Effector memory CD4-positive, alpha-beta T cell (primary cell): ENCODE measurements around the gene STH.

ENCODE experiments used
- DNase-seq, 3 donors: peaks; one replicate each; pipeline ENCODE4 v3.0.0-alpha.2; 2020
- H3K27ac ChIP-seq: 2 replicates; pipeline ENCODE4 v1.7.0; 2013; ENCODE audit warnings: mild to moderate bottlenecking, low read length, moderate library complexity; ENCODE audit not compliant: insufficient read depth, poor library complexity, severe bottlenecking
- H3K27me3 ChIP-seq: replicated peaks from 2 replicates; pipeline ENCODE4 v1.7.0; 2013; ENCODE audit warnings: mild to moderate bottlenecking, low read length; ENCODE audit not compliant: insufficient read depth, control insufficient read depth, poor library complexity, severe bottlenecking
- H3K36me3 ChIP-seq: 2 replicates; pipeline ENCODE4 v1.7.0; 2013; ENCODE audit warnings: mild to moderate bottlenecking, low read length, moderate library complexity; ENCODE audit not compliant: control insufficient read depth, insufficient read depth
- H3K4me1 ChIP-seq: 2 replicates; pipeline ENCODE4 v1.7.0; 2013; ENCODE audit warnings: low read length, mild to moderate bottlenecking; ENCODE audit not compliant: control insufficient read depth, insufficient read depth, poor library complexity, severe bottlenecking
- H3K4me3 ChIP-seq: 2 replicates; pipeline ENCODE4 v1.7.0; 2013; ENCODE audit warnings: low read length, low read depth, mild to moderate bottlenecking; ENCODE audit not compliant: insufficient read depth, poor library complexity, severe bottlenecking
- H3K9me3 ChIP-seq: 2 replicates; pipeline ENCODE4 v1.7.0; 2013; ENCODE audit warnings: mild to moderate bottlenecking, low read length, moderate library complexity; ENCODE audit not compliant: control insufficient read depth

Gene STH

GRCh38 chr17:45992904-45993303 is 6.1 kb upstream of the STH start:
- H3K36me3 ChIP-seq, result no peaks in the 10 kb centered on the region
- H3K27ac ChIP-seq, result no peak overlapping the region
- no peaks in the 10 kb centered on the region for H3K27me3 ChIP-seq
- H3K9me3 ChIP-seq, result no peaks in the 10 kb centered on the region
- DNase-seq, result no peak
- H3K4me1 ChIP-seq, result no peaks in the 10 kb centered on the region
- no peak overlapping the region for H3K4me3 ChIP-seq

- no peak for DNase-seq
- H3K27me3 ChIP-seq, result no peaks in the 10 kb centered on the region
- no peaks in the 10 kb centered on the region for H3K9me3 ChIP-seq
- no peaks in the 10 kb centered on the region for H3K4me1 ChIP-seq
- no peaks in the 10 kb centered on the region for H3K36me3 ChIP-seq
- no peak overlapping the region for H3K4me3 ChIP-seq
- H3K27ac ChIP-seq, result no peak overlapping the region
These were observed 5.0 kb upstream of the STH start for GRCh38 chr17:45993962-45994627.

- no peak for DNase-seq
- Histone ChIP-seq H3K27me3 (no peaks in the 10 kb centered on the region), H3K27ac (no peak overlapping the region), H3K36me3 (no peaks in the 10 kb centered on the region), H3K4me3 (no peak overlapping the region), H3K4me1 (no peaks in the 10 kb centered on the region), H3K9me3 (no peaks in the 10 kb centered on the region)
These were observed 4.1 kb upstream of the STH start for GRCh38 chr17:45994987-45995386.

GRCh38 chr17:45995627-45996270 is 3.3 kb upstream of the STH start:
- Histone ChIP-seq H3K9me3 (no peaks in the 10 kb centered on the region), H3K27ac (no peak overlapping the region), H3K27me3 (no peaks in the 10 kb centered on the region), H3K36me3 (no peaks in the 10 kb centered on the region), H3K4me3 (no peak overlapping the region), H3K4me1 (no peaks in the 10 kb centered on the region)
- no peak for DNase-seq

GRCh38 chr17:45996282-45996937 is 2.6 kb upstream of the STH start:
- Histone ChIP-seq H3K9me3 (no peaks in the 10 kb centered on the region), H3K36me3 (no peaks in the 10 kb centered on the region), H3K27ac (no peak overlapping the region), H3K27me3 (no peaks in the 10 kb centered on the region), H3K4me3 (no peak overlapping the region), H3K4me1 (no peaks in the 10 kb centered on the region)
- no peak for DNase-seq

GRCh38 chr17:45997166-45997565 is 1.9 kb upstream of the STH start:
- no peak for DNase-seq
- H3K9me3 ChIP-seq, result no peaks in the 10 kb centered on the region
- H3K36me3 ChIP-seq, result no peaks in the 10 kb centered on the region
- no peak overlapping the region for H3K4me3 ChIP-seq
- H3K27me3 ChIP-seq, result no peaks in the 10 kb centered on the region
- H3K4me1 ChIP-seq, result no peaks in the 10 kb centered on the region
- no peak overlapping the region for H3K27ac ChIP-seq

GRCh38 chr17:45997624-45998023 is 1.4 kb upstream of the STH start:
- Histone ChIP-seq H3K4me3 (no peak overlapping the region), H3K27ac (no peak overlapping the region), H3K36me3 (no peaks in the 10 kb centered on the region), H3K4me1 (no peaks in the 10 kb centered on the region), H3K27me3 (no peaks in the 10 kb centered on the region), H3K9me3 (no peaks in the 10 kb centered on the region)
- no peak for DNase-seq

- Histone ChIP-seq H3K4me3 (no peak overlapping the region), H3K27me3 (no peaks in the 10 kb centered on the region), H3K27ac (no peak overlapping the region), H3K4me1 (no peaks in the 10 kb centered on the region), H3K36me3 (no peaks in the 10 kb centered on the region), H3K9me3 (no peaks in the 10 kb centered on the region)
- DNase-seq, result no peak
These were observed 845 bp downstream of the STH start for GRCh38 chr17:45999900-46000290.

- no peak overlapping the region for H3K4me3 ChIP-seq
- no peaks in the 10 kb centered on the region for H3K9me3 ChIP-seq
- no peak overlapping the region for H3K27ac ChIP-seq
- no peaks in the 10 kb centered on the region for H3K4me1 ChIP-seq
- no peaks in the 10 kb centered on the region for H3K36me3 ChIP-seq
- H3K27me3 ChIP-seq, result no peaks in the 10 kb centered on the region
- no peak for DNase-seq
These were observed 1.2 kb downstream of the STH start for GRCh38 chr17:46000292-46000691.

GRCh38 chr17:46000757-46001156 is 1.7 kb downstream of the STH start:
- Histone ChIP-seq H3K36me3 (no peaks in the 10 kb centered on the region), H3K9me3 (no peaks in the 10 kb centered on the region), H3K4me1 (no peaks in the 10 kb centered on the region), H3K4me3 (no peak overlapping the region), H3K27ac (no peak overlapping the region), H3K27me3 (no peaks in the 10 kb centered on the region)
- DNase-seq, result no peak
